Gastroesophageal sphincter (tissue), 3 donors: ENCODE results near the gene BCL6.

Experiments
- CTCF ChIP-seq, 4 experiments: fragments of 200-600 bp in 2 of 4; fragments of 450-650 bp in 2 of 4; sonication (generic) in 1 of 4; IDR thresholded peaks; one replicate each; pipeline ENCODE4 v1.5.1; 2017 to 2019; ENCODE audit warnings: antibody characterized with exemption in 4 of 4, mild to moderate bottlenecking in 2 of 4, moderate library complexity in 2 of 4
- EP300 ChIP-seq: sonication (generic); formaldehyde crosslinking; IDR thresholded peaks from one replicate; pipeline ENCODE4 v1.6.1; 2017; ENCODE audit warnings: antibody characterized with exemption, mild to moderate bottlenecking
- POLR2A ChIP-seq, 2 donors: fragments of 450-650 bp; IDR thresholded peaks; one replicate each; pipeline ENCODE4 v1.6.1; 2017; ENCODE audit warnings: antibody characterized with exemption in 2 of 2, mild to moderate bottlenecking in 2 of 2, moderate library complexity in 1 of 2
- POLR2AphosphoS5 ChIP-seq: sonication (generic); formaldehyde crosslinking; IDR thresholded peaks from one replicate; pipeline ENCODE4 v1.6.1; 2017; ENCODE audit warnings: antibody characterized with exemption

- TF ChIP-seq POLR2AphosphoS5 (no peak), CTCF (IDR thresholded peaks at IDR 0.05) (no peak), EP300 (no peak), POLR2A (IDR thresholded peaks at IDR 0.05) (no peak)
Observed at GRCh38 chr3:187728940-187729583, 16.2 kb downstream of the BCL6 start.
